Parathyroid adenoma (tissue), 2 donors: ENCODE results near the gene SPPL3.
"Not testable (repeated sequence)": the region's sequence is repeated elsewhere in the genome, so short reads cannot be mapped to it uniquely, and the experiment has no call there.

Experiments
- H2AFZ ChIP-seq: fragments of 300-600 bp; sonication (generic); one replicate; pipeline ENCODE4 v1.7.0; 2017; ENCODE audit warnings: antibody characterized with exemption, mild to moderate bottlenecking
- H3K27ac ChIP-seq: fragments of 300-600 bp; sonication (generic); one replicate; pipeline ENCODE4 v1.7.0; 2017
- H3K27me3 ChIP-seq: fragments of 300-600 bp; sonication (generic); one replicate; pipeline ENCODE4 v1.7.0; 2017; ENCODE audit warnings: low read length; ENCODE audit not compliant: control insufficient read depth, insufficient read depth
- H3K36me3 ChIP-seq: fragments of 300-600 bp; sonication (generic); one replicate; pipeline ENCODE4 v1.7.0; 2017; ENCODE audit warnings: low read length; ENCODE audit not compliant: control insufficient read depth, insufficient read depth
- H3K4me1 ChIP-seq: fragments of 300-600 bp; sonication (generic); one replicate; pipeline ENCODE4 v1.7.0; 2017; ENCODE audit warnings: control low read depth
- H3K4me2 ChIP-seq: fragments of 300-600 bp; sonication (generic); one replicate; pipeline ENCODE4 v1.7.0; 2017; ENCODE audit warnings: low read length
- H3K4me3 ChIP-seq: fragments of 300-600 bp; sonication (generic); one replicate; pipeline ENCODE4 v1.7.0; 2017; ENCODE audit warnings: low read depth, low read length
- H3K79me2 ChIP-seq: fragments of 300-600 bp; sonication (generic); one replicate; pipeline ENCODE4 v1.7.0; 2017; ENCODE audit warnings: control low read depth
- H3K9ac ChIP-seq: fragments of 300-600 bp; sonication (generic); one replicate; pipeline ENCODE4 v1.7.0; 2017; ENCODE audit warnings: mild to moderate bottlenecking
- H3K9me3 ChIP-seq: fragments of 300-600 bp; sonication (generic); one replicate; pipeline ENCODE4 v1.7.0; 2017; ENCODE audit warnings: low read length; ENCODE audit not compliant: control insufficient read depth
- CTCF ChIP-seq: fragments of 300-600 bp; sonication (generic); IDR thresholded peaks from one replicate; pipeline ENCODE4 v1.7.0; 2017; ENCODE audit warnings: antibody characterized with exemption, mild to moderate bottlenecking
- donor health status: primary hyperparathyroidism.

The SPPL3 gene, protein sequence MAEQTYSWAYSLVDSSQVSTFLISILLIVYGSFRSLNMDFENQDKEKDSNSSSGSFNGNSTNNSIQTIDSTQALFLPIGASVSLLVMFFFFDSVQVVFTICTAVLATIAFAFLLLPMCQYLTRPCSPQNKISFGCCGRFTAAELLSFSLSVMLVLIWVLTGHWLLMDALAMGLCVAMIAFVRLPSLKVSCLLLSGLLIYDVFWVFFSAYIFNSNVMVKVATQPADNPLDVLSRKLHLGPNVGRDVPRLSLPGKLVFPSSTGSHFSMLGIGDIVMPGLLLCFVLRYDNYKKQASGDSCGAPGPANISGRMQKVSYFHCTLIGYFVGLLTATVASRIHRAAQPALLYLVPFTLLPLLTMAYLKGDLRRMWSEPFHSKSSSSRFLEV

DNA sequence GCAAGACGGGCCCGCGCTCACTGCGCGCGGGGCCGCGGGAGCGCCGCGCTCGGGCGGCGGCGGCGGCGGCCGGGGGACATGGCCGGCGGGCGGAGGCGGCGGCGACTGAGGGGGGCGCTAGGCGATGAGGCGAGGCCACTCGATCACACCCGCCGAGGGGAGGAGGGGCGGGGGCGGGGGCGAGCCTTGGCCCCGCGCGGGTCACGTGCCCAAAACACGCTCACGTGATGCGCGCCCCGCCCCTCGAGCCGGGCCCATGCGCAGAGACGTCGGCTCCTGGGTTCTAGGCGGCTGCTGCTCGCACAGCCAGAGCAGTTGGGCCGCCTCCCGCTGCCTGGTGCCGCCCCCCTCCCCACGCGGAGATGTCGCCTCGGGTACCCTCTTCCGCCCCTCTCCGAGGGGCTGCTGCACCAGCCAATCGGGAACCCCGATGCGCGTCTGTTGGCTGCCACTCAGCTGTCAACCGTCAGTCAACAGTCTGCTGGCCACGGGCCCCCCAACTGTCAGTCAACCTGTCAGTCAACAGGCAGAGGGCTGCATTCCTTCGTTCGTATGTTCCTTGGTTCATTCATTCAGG, at the start of gene SPPL3:
Gene SPPL3 (minus strand): TSS at position 162 of the 577 bp plus-strand sequence. CDS start 491 bp downstream, outside the sequence.
- Histone ChIP-seq H3K36me3 (no peaks in the 10 kb centered on the region), H2AFZ (peak within 1 kb of the TSS; percentile 84), H3K27ac (peak within 1 kb of the TSS; percentile 83), H3K4me1 (no peaks in the 10 kb centered on the region), H3K9ac (peak within 1 kb of the TSS; percentile 94), H3K27me3 (no peaks in the 10 kb centered on the region), H3K4me3 (peak within 1 kb of the TSS; percentile 92), H3K9me3 (no peaks in the 10 kb centered on the region), H3K79me2 (peaks cover 12% of the 10 kb centered on the region), H3K4me2 (peak within 1 kb of the TSS; percentile 94)
- no peak for TF ChIP-seq CTCF

DNA sequence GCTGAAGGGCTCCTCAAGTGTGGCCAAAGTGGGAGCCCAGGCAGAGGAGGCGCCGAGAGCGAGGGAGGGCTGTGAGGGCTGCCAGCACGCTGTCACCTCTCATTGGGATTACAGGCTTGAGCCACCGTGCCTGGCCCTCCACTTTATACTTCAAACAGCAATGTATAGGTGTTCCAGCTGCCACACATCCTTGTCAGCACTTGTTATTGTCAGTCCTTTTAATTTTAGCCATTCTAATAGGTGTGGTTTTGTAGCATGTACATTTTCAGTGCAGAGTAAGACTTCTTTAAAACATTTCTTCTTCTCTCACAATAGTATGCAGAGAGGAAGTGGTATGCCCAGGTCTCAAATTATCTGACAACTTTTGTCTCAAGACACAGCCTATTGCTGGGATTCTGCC, 46.6 kb upstream of the SPPL3 start:
- no peak for TF ChIP-seq CTCF
- H3K9me3 ChIP-seq, result no peaks in the 10 kb centered on the region
- no peak overlapping the region for H3K9ac ChIP-seq
- no peak overlapping the region for H2AFZ ChIP-seq
- no peaks in the 10 kb centered on the region for H3K4me1 ChIP-seq
- H3K36me3 ChIP-seq, result no peaks in the 10 kb centered on the region
- H3K4me2 ChIP-seq, result no peak overlapping the region
- no peaks in the 10 kb centered on the region for H3K79me2 ChIP-seq
- no peak overlapping the region for H3K27ac ChIP-seq
- no peak overlapping the region for H3K4me3 ChIP-seq
- H3K27me3 ChIP-seq, result no peaks in the 10 kb centered on the region

GRCh38 chr12:120950260-120950799, 46.2 kb upstream of the SPPL3 start:
- not testable (repeated sequence) for H3K79me2 ChIP-seq, H3K27ac ChIP-seq, H3K36me3 ChIP-seq, H3K9me3 ChIP-seq, H3K4me2 ChIP-seq, H3K4me1 ChIP-seq, H2AFZ ChIP-seq, H3K4me3 ChIP-seq, H3K9ac ChIP-seq, H3K27me3 ChIP-seq

DNA sequence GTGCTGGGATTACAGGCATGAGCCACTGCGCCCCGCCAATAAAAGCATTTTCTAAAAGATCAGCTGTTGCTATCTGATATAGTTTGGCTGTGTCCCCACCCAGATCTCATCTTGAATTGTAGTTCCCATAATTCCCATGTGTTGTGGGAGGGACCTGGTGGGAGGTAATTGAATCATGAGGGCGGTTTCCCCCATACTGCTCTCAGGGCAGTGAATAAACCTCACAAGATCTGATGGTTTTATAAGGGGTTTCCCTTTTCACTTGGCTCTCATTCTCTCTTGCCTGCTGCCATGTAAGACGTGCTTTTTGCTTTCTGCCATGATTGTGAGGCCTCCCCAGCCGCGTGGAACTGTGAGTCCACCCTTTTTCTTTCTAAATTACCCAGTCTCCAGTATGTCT, 41.4 kb upstream of the SPPL3 start:
- H3K4me2 ChIP-seq, H3K79me2 ChIP-seq, H3K9ac ChIP-seq, H3K27ac ChIP-seq, H3K4me3 ChIP-seq, H3K4me1 ChIP-seq, H3K27me3 ChIP-seq, H2AFZ ChIP-seq, H3K36me3 ChIP-seq, H3K9me3 ChIP-seq: not testable (repeated sequence)

GRCh38 chr12:120944645-120945217, 40.6 kb upstream of the SPPL3 start:
- Histone ChIP-seq H3K9me3 (no peaks in the 10 kb centered on the region), H3K27ac (no peak overlapping the region), H3K36me3 (no peaks in the 10 kb centered on the region), H3K79me2 (no peaks in the 10 kb centered on the region), H3K27me3 (no peaks in the 10 kb centered on the region), H3K4me3 (no peak overlapping the region), H2AFZ (peak overlapping the region; percentile 16), H3K9ac (no peak overlapping the region), H3K4me1 (no peaks in the 10 kb centered on the region), H3K4me2 (no peak overlapping the region)
- TF ChIP-seq CTCF, result peak; percentile 86
